GM21390 (cell line): ENCODE results near the gene CD180.
"Not testable (repeated sequence)": the region's sequence is repeated elsewhere in the genome, so short reads cannot be mapped to it uniquely, and the experiment has no call there.

ENCODE experiments used
- ATAC-seq: cut with Tn5 transposase; IDR thresholded peaks from one replicate; pipeline ENCODE4 v1.9.1; 2021; ENCODE audit not compliant: unreplicated experiment

The CD180 gene

DNA sequence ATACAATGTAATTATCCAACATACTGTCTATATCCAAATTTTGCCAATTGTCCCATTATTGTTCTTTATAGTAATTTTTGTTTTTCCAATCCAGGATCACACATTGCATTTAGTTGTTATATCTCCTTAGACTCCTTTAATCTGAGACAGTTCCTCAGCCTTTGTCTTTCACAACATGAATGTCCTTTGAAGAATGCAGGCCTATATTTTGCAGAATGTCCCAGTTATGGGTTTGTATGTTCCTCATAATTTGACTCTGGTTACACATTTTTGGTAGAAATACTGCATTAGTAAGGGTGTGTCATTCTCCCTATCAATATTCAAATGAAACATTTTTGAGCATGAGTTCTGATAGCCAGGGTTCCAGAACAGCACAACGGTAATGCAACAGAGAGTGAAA, 6.7 kb downstream of the CD180 start:
- ATAC-seq, result no peak

DNA sequence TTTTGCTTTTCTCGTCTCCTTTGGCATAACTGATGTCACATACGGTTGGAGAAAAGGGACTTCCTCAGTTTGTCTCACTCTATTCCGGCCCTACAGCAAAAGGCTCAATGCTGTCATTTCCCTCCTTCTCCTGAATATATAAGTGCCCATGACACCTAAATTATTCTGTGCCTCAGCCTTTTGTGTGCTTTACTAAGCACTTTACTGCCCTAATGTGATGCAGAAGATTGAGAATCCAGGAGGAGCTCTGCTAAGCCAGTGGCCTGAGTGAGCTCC, 7.6 kb downstream of the CD180 start:
- no peak for ATAC-seq

DNA sequence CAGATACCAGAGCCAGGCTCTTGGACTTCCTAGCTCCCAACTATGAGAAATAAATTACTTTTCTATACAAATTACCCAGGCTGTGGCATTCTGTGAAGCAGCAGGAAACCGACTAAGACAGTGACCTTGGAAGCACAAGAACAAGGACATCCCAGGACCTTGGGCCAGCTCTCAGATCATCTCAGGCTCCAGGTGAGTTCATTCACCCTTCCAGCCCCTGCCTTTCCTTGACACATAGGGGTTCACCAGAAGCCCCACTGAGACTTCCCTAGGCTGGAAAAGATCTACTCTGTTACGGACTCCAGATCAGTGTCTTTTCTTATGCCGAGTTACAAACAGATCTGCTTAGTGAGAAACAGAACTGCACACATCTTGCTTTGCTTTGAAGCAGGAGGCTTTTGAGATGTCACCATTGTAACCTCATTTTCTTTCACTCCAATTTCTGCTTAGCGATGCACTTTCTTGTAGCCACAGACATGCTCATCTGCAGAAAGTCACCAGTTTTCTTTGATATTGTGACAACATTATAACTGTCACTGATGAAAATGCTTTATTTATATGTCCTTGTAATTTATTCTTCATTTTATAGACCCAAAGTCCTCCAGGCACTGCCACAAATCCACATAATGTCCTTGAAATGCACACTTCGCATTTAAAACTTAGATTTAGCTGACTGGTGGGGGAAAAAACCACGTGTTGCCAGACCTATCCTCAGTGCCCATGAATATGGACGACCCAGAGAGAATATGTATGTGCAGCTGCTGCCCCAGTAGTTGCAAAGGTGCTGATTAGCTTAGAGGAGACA, 8.1 kb downstream of the CD180 start:
- ATAC-seq, result no peak

DNA sequence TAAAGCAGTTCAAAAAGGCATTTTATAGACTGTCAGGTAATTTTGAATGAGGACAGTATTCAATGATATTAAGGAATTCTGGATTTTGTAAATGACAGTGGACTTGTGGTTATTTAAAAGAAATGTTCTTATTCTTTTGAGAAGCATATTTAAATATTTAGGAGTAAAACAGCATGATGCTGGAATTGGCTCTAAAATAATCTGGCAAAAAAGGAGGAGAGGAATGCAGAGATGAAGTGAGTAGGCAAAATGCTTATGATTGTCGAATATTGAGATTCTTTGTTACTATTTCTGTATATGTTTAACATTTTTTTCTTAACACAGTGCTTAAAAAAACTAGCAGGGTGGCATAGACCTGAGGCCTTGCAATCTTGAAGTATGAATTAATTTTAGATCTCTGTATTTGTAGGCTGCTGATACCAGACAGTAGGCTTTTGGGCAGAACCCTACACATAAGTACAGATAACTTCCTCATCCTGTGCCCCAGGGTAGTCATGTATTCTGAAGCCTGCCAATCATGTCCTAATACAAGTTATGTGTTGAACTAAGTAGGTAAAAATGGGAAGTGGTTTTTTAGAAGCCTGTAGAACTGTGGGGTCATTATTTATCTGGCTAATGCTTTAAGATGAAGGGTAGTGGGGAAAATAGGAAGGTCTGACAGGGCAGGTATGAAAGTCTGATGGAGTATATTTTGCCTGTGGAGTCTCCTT, 9.4 kb downstream of the CD180 start:
- peak; percentile 57 for ATAC-seq

DNA sequence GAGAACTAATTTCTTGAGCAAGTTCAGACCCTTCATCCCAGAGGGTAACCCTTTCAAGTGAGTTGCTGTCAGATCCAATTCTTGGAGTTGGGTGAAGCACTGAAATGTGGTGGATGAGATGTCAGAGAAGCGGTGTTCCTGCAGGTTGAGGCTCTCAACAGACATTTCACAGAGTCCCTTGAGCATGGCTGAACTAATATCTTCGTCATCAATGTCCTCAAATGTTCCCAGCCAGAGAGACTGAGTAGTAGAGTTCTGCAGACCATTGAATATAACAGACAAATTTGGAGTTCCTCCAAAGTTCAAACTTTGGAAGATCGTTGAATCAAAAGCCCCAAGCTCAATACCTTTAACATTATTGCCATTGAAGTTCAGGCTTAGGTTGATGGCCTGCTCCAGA, 12.7 kb downstream of the CD180 start:
- no peak for ATAC-seq

DNA sequence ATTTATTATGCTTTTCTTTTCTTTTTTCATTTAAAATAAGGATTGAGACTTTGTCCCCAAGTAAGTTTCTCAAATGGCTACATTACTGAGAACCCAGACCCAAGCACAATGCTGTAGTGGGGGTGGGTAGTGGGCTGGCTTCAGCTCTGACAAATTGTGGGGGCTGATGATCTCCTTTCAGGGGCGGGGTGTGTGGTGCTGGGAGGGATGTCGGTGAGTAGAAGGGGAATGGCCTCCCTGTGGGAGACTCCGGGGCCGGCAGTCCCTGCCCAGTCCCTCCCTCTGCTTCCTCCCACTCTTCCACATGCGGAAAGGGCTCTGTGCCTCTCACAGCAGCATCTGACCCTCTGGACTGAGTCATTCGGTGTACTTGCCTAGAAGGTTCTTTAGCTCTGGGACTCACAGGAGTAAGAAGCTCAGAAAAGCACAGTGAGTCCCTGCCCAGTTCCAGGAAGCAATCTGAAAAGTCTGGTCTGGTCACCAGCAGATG, 14.3 kb downstream of the CD180 start:
- ATAC-seq, result no peak

DNA sequence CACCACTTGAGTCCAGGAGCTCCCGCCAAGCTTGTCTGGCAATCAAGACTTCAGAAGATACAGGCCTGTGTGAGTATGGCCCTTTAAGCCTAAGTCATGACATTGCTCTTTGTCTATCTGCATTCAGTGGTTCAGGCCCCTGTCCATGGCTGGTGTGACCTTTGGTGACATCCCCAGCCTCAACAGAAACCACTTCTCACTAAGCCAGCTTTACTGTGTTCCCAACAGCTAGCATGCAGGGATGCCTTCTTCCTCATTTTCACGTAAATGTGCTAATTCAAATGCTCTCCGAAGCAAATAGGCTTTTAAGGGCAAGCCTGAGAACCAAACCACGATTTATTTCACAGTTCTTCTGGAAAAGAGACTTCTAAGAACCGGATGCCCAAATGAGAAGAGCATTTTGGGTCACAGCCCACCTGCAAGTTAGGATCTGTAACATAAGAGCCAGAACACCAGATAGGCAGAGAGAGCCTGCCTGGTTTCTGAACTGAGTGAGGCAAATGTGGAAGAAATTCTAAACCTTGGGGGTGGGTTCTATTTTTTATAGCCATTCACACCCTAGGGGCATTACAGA, 14.9 kb downstream of the CD180 start:
- no peak for ATAC-seq

DNA sequence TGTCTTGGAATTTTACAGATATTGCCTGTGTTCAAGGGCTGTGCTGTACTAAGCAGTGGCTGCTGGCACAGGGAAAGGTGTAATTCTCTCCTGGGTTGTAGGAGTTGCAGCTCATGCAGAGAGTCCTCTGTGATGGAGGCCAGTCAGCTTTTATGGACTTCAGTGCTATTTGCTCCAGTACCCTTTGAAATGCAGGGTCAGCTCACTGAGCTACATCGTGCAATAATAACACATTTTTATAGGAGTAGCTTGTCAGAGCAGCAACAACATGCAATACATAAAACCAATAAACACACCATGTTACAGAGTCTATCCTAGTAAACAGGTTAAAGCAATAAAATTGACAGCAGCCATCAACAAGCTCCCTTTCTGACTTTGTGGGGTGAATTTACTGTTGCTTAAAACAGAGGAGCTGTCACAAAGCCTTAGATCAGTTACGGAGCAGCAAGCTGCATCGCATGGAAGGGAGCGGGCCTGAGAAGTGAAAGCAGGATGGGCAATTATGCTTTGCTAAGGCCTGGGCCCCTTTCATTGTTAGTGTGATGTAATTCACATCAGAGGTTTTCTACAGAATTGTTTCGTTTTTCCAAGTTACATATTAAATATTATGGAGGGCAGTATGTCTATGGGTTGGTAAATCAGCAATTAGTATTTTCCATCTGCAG, 16.8 kb downstream of the CD180 start:
- no peak for ATAC-seq

DNA sequence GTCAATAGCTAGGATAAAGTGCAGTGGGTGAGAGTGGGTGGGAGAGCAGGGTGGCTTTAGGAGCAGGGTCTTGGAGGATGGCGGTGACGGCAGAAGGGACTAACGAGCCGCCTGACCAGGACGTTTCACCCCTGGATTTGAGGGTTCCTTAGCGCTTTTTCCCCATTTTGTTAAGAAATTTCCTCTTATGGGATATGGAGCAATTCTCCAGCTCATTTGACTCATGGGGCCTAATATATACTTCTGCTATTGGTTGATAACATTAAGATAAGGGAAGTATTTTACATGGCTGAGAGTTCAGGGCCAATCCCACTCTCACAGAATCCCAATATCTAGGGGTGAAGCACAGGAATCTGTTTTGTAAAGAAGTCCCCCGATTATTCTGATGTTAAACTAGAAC, 17.6 kb downstream of the CD180 start:
- ATAC-seq, result no peak

DNA sequence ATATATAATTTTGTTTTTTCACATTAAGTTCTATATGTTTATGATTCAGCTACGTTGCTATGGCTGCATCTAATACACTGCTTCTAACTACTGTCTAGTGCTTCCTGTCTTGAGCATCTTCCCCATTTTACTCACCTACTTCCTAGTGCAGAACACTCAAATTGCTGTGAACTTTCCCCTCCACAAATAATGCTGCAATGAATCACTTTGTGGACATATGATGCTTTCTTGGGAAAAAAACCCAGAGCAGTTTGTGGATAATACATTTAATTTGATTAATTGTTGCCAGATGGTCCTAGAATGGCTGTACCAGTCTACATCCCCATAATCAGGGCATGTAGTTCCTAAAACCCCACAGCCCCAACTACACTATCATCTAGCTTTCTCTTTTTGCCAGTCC, 18.5 kb downstream of the CD180 start:
- ATAC-seq, result no peak

DNA sequence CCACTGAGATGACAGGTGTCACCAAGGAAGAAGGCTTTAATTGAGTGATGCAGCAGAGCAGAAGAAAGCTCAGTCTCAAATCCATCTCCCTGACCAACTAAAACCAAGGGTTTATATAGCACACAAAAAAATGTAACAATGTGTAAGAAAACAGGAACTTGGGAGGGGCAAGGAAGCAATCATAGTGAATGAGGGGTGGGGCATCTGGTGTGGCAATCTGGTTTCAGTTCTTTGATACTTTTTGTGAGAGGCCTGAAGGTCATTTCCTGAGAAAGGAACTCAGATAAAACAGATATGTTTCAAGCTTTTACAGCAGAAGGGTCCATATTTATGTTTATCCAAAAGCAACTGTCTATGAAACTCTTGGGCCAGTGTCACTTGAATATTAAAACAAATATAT, 19.7 kb downstream of the CD180 start:
- no peak for ATAC-seq

DNA sequence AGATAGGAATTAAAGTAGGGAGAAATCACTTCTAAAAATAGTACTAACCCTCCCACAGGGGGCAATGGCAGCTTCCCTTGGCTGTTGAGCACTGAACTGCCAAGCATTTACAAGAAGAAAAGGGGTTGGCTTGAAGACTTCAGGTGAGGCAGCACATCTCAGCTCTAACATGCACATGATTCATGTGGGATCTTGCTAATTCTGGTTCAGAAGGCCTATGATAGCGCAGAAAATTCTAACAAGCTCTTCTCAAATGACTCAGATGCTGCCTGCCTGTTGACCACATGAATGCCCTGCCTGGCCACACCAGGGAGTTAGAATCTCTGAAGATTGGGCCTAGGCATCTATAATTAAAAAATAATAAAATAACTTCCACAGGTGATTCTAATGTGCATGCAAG, 22.6 kb downstream of the CD180 start:
- ATAC-seq, result no peak

DNA sequence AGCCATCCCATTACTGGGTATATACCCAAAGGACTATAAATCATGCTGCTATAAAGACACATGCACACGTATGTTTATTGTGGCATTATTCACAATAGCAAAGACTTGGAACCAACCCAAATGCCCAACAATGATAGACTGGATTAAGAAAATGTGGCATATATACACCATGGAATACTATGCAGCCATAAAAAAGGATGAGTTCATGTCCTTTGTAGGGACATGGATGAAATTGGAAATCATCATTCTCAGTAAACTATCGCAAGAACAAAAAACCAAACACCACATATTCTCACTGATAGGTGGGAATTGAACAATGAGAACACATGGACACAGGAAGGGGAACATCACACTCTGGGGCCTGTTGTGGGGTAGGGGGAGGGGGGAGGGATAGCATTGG, 23.2 kb downstream of the CD180 start:
- not testable (repeated sequence) for ATAC-seq

DNA sequence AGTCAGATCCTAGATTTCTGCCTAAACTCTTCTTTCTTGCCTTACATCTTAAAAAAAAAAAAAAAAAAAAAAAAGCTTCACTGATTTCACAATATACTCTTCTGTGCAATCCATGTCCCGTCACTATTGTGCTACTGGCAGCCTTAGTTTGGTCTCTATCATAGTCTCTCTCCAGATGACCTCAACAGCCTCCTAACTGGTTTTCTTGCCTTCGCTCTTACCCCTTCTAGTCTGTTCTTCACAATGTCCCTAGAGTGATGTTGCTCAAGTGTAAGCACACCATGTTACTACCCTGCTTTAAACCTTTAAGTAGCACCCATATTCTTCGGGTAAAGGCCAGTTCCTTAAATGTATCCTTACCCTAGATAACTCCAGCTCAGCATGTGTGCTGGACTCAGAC, 25.8 kb downstream of the CD180 start:
- no peak for ATAC-seq

DNA sequence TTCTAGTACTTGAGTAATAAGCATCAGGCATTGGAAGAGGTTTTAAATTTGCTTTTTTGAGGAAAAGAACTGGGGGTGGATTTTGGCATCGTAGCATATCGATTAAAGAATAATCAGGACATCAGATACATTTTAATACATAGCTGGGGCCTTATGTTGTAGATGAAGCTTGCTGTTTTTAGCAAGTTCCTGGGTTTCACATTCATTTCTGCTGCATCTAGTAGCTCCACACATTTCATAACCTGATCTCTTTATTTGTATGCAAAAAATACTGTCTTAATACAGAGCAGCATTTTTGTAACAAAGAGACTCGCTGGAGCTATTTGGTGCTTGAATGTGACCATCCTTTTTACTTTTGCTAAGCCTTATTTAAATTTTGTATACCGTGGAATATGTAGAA, 28.5 kb downstream of the CD180 start:
- no peak for ATAC-seq

DNA sequence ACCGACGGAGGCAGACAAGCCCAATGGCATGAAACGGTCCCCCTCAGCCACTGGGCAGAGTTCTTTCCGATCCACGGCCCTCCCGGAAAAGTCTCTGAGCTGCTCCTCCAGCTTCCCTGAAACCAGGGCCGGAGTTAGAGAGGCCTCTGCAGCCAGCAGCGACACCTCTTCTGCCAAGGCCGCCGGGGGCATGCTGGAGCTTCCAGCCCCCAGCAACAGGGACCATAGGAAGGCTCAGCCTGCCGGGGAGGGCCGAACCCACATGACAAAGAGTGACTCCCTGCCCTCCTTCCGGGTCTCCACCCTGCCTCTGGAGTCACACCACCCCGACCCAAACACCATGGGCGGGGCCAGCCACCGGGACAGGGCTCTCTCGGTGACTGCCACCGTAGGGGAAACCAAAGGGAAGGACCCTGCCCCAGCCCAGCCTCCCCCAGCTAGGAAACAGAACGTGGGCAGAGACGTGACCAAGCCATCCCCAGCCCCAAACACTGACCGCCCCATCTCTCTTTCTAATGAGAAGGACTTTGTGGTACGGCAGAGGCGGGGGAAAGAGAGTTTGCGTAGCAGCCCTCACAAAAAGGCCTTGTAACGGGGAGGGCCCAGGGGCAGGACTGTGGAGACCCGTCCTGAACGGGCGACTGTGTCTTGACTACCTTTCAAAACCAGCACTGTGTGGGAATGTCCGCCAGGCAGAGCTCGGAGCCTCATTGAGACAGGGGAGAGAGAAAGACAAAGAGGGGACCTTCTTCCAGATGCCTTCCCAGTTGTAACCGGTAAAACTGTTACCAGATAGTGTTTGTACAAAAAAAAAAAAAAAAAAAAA, 29.9 kb downstream of the CD180 start:
- ATAC-seq, result peak; percentile 42

DNA sequence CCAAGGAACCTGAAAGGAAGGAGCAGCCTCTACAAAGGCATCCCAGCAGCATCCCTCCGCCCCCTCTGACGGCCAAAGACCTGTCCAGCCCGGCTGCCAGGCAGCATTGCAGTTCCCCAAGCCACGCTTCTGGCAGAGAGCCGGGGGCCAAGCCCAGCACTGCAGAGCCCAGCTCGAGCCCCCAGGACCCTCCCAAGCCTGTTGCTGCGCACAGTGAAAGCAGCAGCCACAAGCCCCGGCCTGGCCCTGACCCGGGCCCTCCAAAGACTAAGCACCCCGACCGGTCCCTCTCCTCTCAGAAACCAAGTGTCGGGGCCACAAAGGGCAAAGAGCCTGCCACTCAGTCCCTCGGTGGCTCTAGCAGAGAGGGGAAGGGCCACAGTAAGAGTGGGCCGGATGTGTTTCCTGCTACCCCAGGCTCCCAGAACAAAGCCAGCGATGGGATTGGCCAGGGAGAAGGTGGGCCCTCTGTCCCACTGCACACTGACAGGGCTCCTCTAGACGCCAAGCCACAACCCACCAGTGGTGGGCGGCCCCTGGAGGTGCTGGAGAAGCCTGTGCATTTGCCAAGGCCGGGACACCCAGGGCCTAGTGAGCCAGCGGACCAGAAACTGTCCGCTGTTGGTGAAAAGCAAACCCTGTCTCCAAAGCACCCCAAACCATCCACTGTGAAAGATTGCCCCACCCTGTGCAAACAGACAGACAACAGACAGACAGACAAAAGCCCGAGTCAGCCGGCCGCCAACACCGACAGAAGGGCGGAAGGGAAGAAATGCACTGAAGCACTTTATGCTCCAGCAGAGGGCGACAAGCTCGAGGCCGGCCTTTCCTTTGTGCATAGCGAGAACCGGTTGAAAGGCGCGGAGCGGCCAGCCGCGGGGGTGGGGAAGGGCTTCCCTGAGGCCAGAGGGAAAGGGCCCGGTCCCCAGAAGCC, 30.8 kb downstream of the CD180 start:
- ATAC-seq, result peak; percentile 91

DNA sequence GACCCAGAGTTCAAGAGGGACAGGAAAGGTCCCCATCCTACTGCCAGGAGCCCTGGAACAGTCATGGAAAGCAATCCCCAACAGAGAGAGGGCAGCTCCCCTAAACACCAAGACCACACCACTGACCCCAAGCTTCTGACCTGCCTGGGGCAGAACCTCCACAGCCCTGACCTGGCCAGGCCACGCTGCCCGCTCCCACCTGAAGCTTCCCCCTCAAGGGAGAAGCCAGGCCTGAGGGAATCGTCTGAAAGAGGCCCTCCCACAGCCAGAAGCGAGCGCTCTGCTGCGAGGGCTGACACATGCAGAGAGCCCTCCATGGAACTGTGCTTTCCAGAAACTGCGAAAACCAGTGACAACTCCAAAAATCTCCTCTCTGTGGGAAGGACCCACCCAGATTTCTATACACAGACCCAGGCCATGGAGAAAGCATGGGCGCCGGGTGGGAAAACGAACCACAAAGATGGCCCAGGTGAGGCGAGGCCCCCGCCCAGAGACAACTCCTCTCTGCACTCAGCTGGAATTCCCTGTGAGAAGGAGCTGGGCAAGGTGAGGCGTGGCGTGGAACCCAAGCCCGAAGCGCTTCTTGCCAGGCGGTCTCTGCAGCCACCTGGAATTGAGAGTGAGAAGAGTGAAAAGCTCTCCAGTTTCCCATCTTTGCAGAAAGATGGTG, 31.6 kb downstream of the CD180 start:
- ATAC-seq, result no peak

DNA sequence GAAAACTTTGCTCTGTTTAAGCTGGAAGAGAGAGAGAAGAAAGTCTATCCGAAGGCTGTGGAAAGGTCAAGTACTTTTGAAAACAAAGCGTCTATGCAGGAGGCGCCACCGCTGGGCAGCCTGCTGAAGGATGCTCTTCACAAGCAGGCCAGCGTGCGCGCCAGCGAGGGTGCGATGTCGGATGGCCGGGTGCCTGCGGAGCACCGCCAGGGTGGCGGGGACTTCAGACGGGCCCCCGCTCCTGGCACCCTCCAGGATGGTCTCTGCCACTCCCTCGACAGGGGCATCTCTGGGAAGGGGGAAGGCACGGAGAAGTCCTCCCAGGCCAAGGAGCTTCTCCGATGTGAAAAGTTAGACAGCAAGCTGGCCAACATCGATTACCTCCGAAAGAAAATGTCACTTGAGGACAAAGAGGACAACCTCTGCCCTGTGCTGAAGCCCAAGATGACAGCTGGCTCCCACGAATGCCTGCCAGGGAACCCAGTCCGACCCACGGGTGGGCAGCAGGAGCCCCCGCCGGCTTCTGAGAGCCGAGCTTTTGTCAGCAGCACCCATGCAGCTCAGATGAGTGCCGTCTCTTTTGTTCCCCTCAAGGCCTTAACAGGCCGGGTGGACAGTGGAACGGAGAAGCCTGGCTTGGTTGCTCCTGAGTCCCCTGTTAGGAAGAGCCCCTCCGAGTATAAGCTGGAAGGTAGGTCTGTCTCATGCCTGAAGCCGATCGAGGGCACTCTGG, 32.6 kb downstream of the CD180 start:
- ATAC-seq, result no peak
